ENCODE data around the gene COPG2. TPM values are rescaled to one million over a fixed set of nuclear protein-coding genes. Genes with fewer than 3 reads are reported as not detected.

The COPG2 gene
- total RNA-seq, 5 donors from 2014 or later (not counting 1 experiment from before 2014, with no cell fraction given), result 7.7 to 10.4 (median 8.5) TPM

- Mint-ChIP-seq H3K4me1 (peaks cover 3 to 4% (median 4%) of the 10 kb centered on the region in 3 donors), H3K9me3 (no peaks in the 10 kb centered on the region), H3K36me3 (no peaks in the 10 kb centered on the region), H3K4me3 (no peak overlapping the region), H3K27me3 (peaks cover 5 to 16% of the 10 kb centered on the region in 2 donors), H3K27ac (no peak overlapping the region)
- H3K27ac ChIP-seq (ENCODE audit: low read length), result no peak overlapping the region
- H3K4me3 ChIP-seq (ENCODE audit: control insufficient read depth in 1 of 2, extremely low read depth in 1 of 2, low read length in 1 of 2), result no peak overlapping the region
- no peaks in the 10 kb centered on the region for H3K9me3 ChIP-seq
- no peaks in the 10 kb centered on the region for H3K36me3 ChIP-seq (ENCODE audit: control insufficient read depth in 2 of 2, extremely low read depth in 1 of 2, insufficient read depth in 1 of 2, low read length in 1 of 2)
- POLR2A ChIA-PET, result interaction anchor here in 1 of 2 donors (0.7 kb wide), 1 partner anchor 420 kb away, joined by 13 read pairs; no protein-coding TSS in a partner anchor
- ATAC-seq (replicated peaks in 1 of 4), result no peak
- WGBS (ENCODE audit: insufficient coverage), result 100% methylated on average over 1 of the region's 2 CpGs
- peaks cover 0 to 5% of the 10 kb centered on the region in 2 experiments for H3K27me3 ChIP-seq (replicated peaks in 1 of 2; ENCODE audit: control insufficient read depth in 2 of 2, extremely low read depth in 1 of 2, insufficient read depth in 2 of 2, low read length in 1 of 2)
- no peaks in the 10 kb centered on the region for H3K4me1 ChIP-seq (ENCODE audit: control insufficient read depth in 1 of 2, extremely low read depth in 1 of 2, insufficient read depth in 2 of 2, low read length in 2 of 2)
- CTCF ChIA-PET, result no interaction called here
- no peak for DNase-seq
These were observed 5.9 kb upstream of the COPG2 start for GRCh38 chr7:130674456-130674855.

- H3K27ac ChIP-seq (ENCODE audit: low read length), result no peak overlapping the region
- H3K36me3 Mint-ChIP-seq, result no peaks in the 10 kb centered on the region
- ChIA-PET POLR2A (interaction anchor here in 1 of 2 donors (0.6 kb wide), 1 partner anchor 399 kb away, joined by 8 read pairs; no protein-coding TSS in a partner anchor), CTCF (no interaction called here)
- peaks cover 5 to 16% of the 10 kb centered on the region in 2 donors for H3K27me3 Mint-ChIP-seq
- ATAC-seq (replicated peaks in 1 of 4), result no peak
- peaks cover 8 to 10% (median 10%) of the 10 kb centered on the region in 3 donors for H3K4me1 Mint-ChIP-seq
- H3K9me3 ChIP-seq, result no peaks in the 10 kb centered on the region
- H3K36me3 ChIP-seq (ENCODE audit: control insufficient read depth in 2 of 2, extremely low read depth in 1 of 2, insufficient read depth in 1 of 2, low read length in 1 of 2), result no peaks in the 10 kb centered on the region
- no peak overlapping the region for H3K4me3 Mint-ChIP-seq
- peaks cover 0 to 5% of the 10 kb centered on the region in 2 experiments for H3K4me1 ChIP-seq (ENCODE audit: control insufficient read depth in 1 of 2, extremely low read depth in 1 of 2, insufficient read depth in 2 of 2, low read length in 2 of 2)
- DNase-seq, result no peak
- peaks cover 0 to 5% of the 10 kb centered on the region in 2 experiments for H3K27me3 ChIP-seq (replicated peaks in 1 of 2; ENCODE audit: control insufficient read depth in 2 of 2, extremely low read depth in 1 of 2, insufficient read depth in 2 of 2, low read length in 1 of 2)
- no peak overlapping the region for H3K4me3 ChIP-seq (ENCODE audit: control insufficient read depth in 1 of 2, extremely low read depth in 1 of 2, low read length in 1 of 2)
- H3K9me3 Mint-ChIP-seq, result no peaks in the 10 kb centered on the region
- no peak overlapping the region for H3K27ac Mint-ChIP-seq
These were observed 4.5 kb upstream of the COPG2 start for GRCh38 chr7:130673066-130673465.

DNA sequence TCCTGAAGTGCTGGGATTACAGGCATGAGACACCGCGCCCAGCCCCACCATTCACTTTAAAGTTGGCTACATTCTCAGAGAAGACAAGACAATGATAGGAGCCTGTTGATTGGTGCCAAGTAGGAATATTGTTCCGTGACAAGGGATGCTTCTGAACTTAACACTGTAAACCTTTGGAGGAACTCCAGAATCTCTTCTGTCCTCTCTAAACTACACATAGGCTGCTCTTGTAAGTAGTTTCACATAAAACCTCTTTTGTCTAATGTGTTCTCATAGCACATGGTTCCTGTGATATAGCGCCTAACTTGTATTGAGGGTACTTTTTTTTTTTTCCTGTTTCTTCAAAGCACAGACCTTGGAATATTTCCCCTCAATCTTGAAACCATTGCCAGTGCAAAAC lies 3.6 kb upstream of the COPG2 start:
- H3K27ac ChIP-seq (ENCODE audit: low read length), result no peak overlapping the region
- CTCF ChIA-PET, result interaction anchor here in 1 of 2 donors (0.6 kb wide), 1 partner anchor 29 kb away, joined by 3 read pairs; no protein-coding TSS in a partner anchor
- DNase-seq, result no peak
- Mint-ChIP-seq H3K36me3 (no peaks in the 10 kb centered on the region), H3K27ac (no peak overlapping the region), H3K4me3 (no peak overlapping the region), H3K4me1 (peaks cover 16 to 19% (median 18%) of the 10 kb centered on the region in 3 donors), H3K27me3 (peaks cover 2 to 11% of the 10 kb centered on the region in 2 donors), H3K9me3 (no peaks in the 10 kb centered on the region)
- H3K4me1 ChIP-seq (ENCODE audit: control insufficient read depth in 1 of 2, extremely low read depth in 1 of 2, insufficient read depth in 2 of 2, low read length in 2 of 2), result peaks cover 0 to 11% of the 10 kb centered on the region in 2 experiments
- no peak overlapping the region for H3K4me3 ChIP-seq (ENCODE audit: control insufficient read depth in 1 of 2, extremely low read depth in 1 of 2, low read length in 1 of 2)
- no peaks in the 10 kb centered on the region for H3K9me3 ChIP-seq
- POLR2A ChIA-PET, result no interaction called here
- no peaks in the 10 kb centered on the region for H3K36me3 ChIP-seq (ENCODE audit: control insufficient read depth in 2 of 2, extremely low read depth in 1 of 2, insufficient read depth in 1 of 2, low read length in 1 of 2)
- H3K27me3 ChIP-seq (replicated peaks in 1 of 2; ENCODE audit: control insufficient read depth in 2 of 2, extremely low read depth in 1 of 2, insufficient read depth in 2 of 2, low read length in 1 of 2), result peaks cover 0 to 3% of the 10 kb centered on the region in 2 experiments
- 80% methylated on average over 1 of the region's 4 CpGs for WGBS (ENCODE audit: insufficient coverage)
- no peak for ATAC-seq (replicated peaks in 1 of 4)

DNA sequence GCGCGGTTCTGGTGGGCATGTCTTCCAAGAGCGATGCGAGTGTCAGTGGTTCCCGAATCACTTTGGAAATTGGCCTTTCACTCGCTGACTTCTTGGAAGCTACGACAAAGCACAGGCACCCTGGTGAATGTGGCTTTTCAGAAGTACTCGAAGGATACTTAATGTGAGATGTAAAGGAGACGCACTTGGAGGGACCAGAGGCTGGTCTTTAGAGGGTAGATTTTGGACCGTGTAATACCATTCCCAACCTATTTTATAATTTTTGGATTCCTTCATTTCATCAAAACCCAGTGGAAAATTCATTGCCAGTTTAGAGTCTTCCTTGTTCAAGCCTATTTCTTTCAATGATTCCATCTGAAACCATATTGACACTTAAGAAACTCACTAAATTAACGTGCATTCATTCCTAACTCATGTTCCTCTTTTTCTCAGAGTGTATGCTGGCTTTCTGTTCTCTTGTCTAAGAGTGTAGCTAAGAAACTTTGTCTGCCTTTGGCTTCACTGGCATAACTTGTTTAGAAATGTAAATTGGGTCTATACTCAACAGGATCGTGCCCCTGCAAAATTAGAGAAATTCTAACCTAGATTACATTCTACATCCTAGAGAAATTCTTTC lies 645 bp upstream of the COPG2 start:
- peak in 3 of 4 experiments; percentile 1 to 15 (median 4) for ATAC-seq (replicated peaks in 1 of 4)
- Histone ChIP-seq H3K4me3 (ENCODE audit: control insufficient read depth in 1 of 2, extremely low read depth in 1 of 2, low read length in 1 of 2) (peak overlapping the region; percentile 68 to 69), H3K9me3 (no peaks in the 10 kb centered on the region), H3K36me3 (ENCODE audit: control insufficient read depth in 2 of 2, extremely low read depth in 1 of 2, insufficient read depth in 1 of 2, low read length in 1 of 2) (no peaks in the 10 kb centered on the region), H3K4me1 (ENCODE audit: control insufficient read depth in 1 of 2, extremely low read depth in 1 of 2, insufficient read depth in 2 of 2, low read length in 2 of 2) (peaks cover 0 to 11% of the 10 kb centered on the region in 2 experiments), H3K27me3 (replicated peaks in 1 of 2; ENCODE audit: control insufficient read depth in 2 of 2, extremely low read depth in 1 of 2, insufficient read depth in 2 of 2, low read length in 1 of 2) (peaks cover 0 to 3% of the 10 kb centered on the region in 2 experiments), H3K27ac (ENCODE audit: low read length) (peak overlapping the region; percentile 46)
- DNase-seq, result peak in 5 of 35 experiments; percentile 1 to 13 (median 2)
- peak overlapping the region; percentile 78 to 90 for H3K27ac Mint-ChIP-seq
- ChIA-PET CTCF (interaction anchor here in 1 of 2 donors (0.7 kb wide), 1 partner anchor 72 kb away, joined by 3 read pairs; no protein-coding TSS in a partner anchor), POLR2A (no interaction called here)
- H3K9me3 Mint-ChIP-seq, result no peaks in the 10 kb centered on the region
- H3K36me3 Mint-ChIP-seq, result peaks cover 3% of the 10 kb centered on the region
- peaks cover 0 to 9% of the 10 kb centered on the region in 2 donors for H3K27me3 Mint-ChIP-seq
- peaks cover 17 to 19% (median 19%) of the 10 kb centered on the region in 3 donors for H3K4me1 Mint-ChIP-seq
- peak overlapping the region; percentile 87 to 89 (median 89) for H3K4me3 Mint-ChIP-seq
- WGBS (ENCODE audit: insufficient coverage), result 0% methylated on average over 3 of the region's 12 CpGs

- H3K4me1 Mint-ChIP-seq, result peaks cover 17 to 19% (median 19%) of the 10 kb centered on the region in 3 donors
These were observed 823 bp downstream of the COPG2 start for GRCh38 chr7:130667593-130668257.

DNA sequence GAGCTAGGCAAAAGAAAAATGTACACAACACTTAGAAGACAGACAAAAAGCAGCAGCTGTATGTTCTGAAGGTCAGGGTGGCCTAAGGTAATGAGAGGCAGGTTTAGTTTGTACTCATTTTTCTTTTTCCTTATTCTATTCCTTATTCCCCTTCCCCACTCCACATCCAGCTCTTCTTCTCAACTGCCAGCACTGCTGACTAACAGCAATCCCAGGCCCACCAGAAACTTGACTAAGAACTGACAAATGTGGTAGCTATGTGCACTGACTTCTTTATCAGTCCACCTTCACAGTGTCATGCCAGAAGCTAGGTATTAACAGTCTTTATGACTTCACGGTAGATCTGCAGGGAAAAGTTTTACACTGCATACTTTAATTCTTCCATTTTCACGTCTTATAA lies 6.1 kb downstream of the COPG2 start:
- peaks cover 0 to under 1% of the 10 kb centered on the region in 2 experiments for H3K4me1 ChIP-seq (ENCODE audit: control insufficient read depth in 1 of 2, extremely low read depth in 1 of 2, insufficient read depth in 2 of 2, low read length in 2 of 2)
- Mint-ChIP-seq H3K36me3 (peaks cover 50% of the 10 kb centered on the region), H3K27me3 (no peaks in the 10 kb centered on the region), H3K4me1 (peaks cover 3 to 19% (median 7%) of the 10 kb centered on the region in 3 donors), H3K27ac (no peak overlapping the region), H3K9me3 (no peaks in the 10 kb centered on the region), H3K4me3 (no peak overlapping the region)
- no peaks in the 10 kb centered on the region for H3K9me3 ChIP-seq
- DNase-seq (no peak), ATAC-seq (replicated peaks in 1 of 4) (no peak)
- POLR2A ChIA-PET, result no interaction called here
- H3K4me3 ChIP-seq (ENCODE audit: control insufficient read depth in 1 of 2, extremely low read depth in 1 of 2, low read length in 1 of 2), result no peak overlapping the region
- WGBS (ENCODE audit: insufficient coverage), result no CpG with 5 or more reads among the region's 2 CpGs
- CTCF ChIA-PET, result no interaction called here
- H3K27ac ChIP-seq (ENCODE audit: low read length), result no peak overlapping the region
- H3K27me3 ChIP-seq (replicated peaks in 1 of 2; ENCODE audit: control insufficient read depth in 2 of 2, extremely low read depth in 1 of 2, insufficient read depth in 2 of 2, low read length in 1 of 2), result no peaks in the 10 kb centered on the region
- peaks cover 0 to 8% of the 10 kb centered on the region in 2 donors for H3K36me3 ChIP-seq (ENCODE audit: control insufficient read depth in 2 of 2, extremely low read depth in 1 of 2, insufficient read depth in 1 of 2, low read length in 1 of 2)

More at GRCh38 chr7:130667593-130668257, 823 bp downstream of the COPG2 start:
- Mint-ChIP-seq H3K4me3 (peak overlapping the region; percentile 85 to 87 (median 86)), H3K9me3 (no peaks in the 10 kb centered on the region), H3K27ac (peak overlapping the region; percentile 28 to 74), H3K36me3 (peaks cover 7% of the 10 kb centered on the region), H3K27me3 (peaks cover 0 to 5% of the 10 kb centered on the region in 2 donors)
- ChIA-PET POLR2A (no interaction called here), CTCF (no interaction called here)
- Histone ChIP-seq H3K27me3 (replicated peaks in 1 of 2; ENCODE audit: control insufficient read depth in 2 of 2, extremely low read depth in 1 of 2, insufficient read depth in 2 of 2, low read length in 1 of 2) (no peaks in the 10 kb centered on the region), H3K4me1 (ENCODE audit: control insufficient read depth in 1 of 2, extremely low read depth in 1 of 2, insufficient read depth in 2 of 2, low read length in 2 of 2) (peaks cover 0 to 11% of the 10 kb centered on the region in 2 experiments), H3K9me3 (no peaks in the 10 kb centered on the region), H3K36me3 (ENCODE audit: control insufficient read depth in 2 of 2, extremely low read depth in 1 of 2, insufficient read depth in 1 of 2, low read length in 1 of 2) (no peaks in the 10 kb centered on the region), H3K4me3 (ENCODE audit: control insufficient read depth in 1 of 2, extremely low read depth in 1 of 2, low read length in 1 of 2) (peak overlapping the region; percentile 72 to 77), H3K27ac (ENCODE audit: low read length) (no peak overlapping the region)
- DNase-seq (peak in 3 of 35 experiments; percentile 0 to 23 (median 2)), ATAC-seq (replicated peaks in 1 of 4) (peak; percentile 2 to 17 (median 7))
- 28% methylated on average over 11 of the region's 19 CpGs for WGBS (ENCODE audit: insufficient coverage)
